HG03575 (cell line): ENCODE measurements around the gene PTPN13.

Experiments
- ATAC-seq: cut with Tn5 transposase; IDR thresholded peaks from one replicate; pipeline ENCODE4 v1.9.1; 2021; ENCODE audit not compliant: unreplicated experiment, insufficient number of reproducible peaks, low FRiP score; ENCODE audit errors: extremely low read depth

Gene PTPN13

DNA sequence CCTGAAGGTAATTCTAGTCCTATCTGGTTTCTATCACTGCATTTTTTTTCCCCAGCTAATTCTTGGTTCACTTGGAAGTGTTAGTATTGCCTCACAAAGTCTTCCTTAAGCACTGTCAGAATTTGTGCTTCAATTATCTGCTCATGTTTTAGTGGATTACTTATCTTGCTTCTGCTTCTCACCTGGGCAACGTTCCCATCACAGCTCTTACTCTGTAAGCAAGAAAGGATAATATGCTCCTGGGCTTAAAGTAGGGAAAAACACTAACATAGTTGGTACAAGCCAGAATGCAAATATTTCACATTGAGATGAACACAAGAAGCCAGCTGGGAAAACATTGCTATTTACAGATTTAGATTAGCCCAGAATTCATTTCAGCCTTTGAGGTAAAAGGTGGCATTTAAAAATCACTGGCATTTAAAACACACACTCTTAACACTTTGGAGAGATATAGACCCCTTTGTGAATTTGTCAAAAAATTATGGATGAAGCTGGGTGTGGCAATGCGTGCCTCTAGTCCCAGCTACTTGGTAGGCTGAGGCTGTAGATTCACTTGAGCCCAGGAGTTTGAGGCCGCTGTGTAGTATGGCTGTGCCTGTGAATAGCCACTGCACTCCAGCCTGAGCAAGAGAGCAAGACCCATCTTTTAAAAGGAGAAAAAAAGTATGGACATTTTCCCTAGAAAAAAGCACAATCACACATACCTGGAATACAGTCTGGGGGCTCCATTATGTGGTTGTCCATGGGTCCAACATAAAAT is 6.6 kb upstream of the PTPN13 start:
- no peak for ATAC-seq

DNA sequence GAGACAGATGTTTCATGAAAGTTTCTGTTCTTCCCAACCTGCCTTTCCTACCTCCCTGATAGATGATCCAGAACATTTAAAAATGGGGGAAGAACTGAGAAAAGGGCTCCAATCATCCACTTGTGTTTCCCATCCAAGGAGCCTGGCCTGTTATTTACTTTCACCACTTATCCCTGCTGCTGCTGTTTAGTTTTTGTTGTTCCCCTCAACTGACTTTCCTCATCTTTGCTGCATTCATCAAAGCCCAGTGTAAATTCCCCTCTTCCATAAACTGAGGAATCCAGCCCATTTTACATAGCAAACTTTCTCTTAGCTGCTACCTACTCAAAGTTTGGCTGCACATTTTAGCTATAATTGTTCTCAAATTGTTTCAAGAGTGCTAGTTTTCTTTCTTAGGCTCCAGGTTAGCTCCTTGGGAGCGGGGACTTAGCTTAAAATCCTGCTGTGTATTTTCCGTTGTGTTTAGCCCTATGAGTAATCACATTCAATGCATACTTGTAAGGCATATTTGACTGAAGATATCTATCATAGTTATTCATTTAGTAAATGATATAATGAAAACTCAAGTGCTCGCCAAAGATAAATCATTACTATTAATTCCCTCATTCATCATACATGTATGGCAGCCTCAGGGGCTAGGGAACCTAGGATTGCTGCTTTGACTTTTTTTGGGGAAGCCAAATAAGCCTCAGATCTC is 1.4 kb upstream of the PTPN13 start:
- ATAC-seq: no peak

DNA sequence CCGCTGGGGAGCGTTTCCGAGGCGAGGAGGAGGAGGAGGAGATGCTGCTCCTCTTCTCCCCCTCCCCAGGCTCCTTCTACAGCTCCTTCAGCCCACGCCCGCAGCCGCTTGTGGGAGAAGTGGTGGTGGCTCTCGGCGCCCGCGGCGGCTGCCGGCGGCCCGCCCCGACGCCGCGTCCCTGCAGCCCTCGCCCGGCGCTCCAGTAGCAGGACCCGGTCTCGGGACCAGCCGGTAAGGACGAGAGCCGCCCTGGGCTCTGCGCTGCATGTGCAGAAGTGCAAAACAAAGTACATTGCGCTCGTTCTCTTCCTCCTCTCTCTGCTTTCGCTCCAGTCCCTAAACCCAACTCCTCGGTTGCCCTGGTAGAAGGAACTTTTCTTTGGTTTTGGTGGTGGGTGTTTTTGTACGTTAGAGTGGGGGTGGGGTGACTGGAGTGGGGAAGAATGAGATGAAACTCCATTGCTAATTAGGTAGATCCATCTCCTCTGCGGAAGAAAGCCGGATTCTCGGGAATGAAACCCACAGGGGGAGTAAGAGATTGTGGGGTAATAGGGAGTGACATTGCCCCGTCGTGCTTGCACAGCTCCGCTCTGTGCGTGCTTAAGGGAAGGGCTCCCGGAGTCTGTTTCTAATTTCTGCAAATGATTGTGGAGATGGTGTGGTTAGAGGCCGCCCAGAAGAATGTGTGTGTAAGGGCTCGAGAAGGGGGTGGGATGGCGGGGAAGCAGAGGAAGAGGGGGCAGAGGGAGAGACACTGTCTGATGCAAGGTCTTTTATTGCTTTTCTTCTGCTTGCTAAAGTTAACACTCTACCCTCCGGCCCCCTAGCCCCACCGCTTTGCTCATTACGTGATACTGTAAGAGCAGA is 677 bp downstream of the PTPN13 start:
- ATAC-seq: no peak

DNA sequence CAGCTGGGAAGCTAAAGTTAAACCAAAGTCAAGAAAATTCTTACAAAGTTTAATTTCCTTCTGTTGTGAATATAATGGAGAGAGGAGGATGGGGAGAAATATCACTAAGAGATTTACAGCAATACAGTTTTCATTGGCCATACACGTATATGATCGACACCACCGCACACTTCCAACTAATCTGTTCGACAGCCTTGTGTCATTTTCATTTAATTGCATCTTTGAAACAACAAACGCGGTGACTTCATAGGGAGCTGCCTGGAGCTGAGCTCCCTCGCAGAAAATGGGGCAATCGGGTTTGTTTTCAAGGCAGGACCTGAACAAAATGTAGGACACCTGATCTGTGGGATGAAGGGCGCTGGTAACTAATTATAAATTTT is 1.3 kb downstream of the PTPN13 start:
- no peak for ATAC-seq

DNA sequence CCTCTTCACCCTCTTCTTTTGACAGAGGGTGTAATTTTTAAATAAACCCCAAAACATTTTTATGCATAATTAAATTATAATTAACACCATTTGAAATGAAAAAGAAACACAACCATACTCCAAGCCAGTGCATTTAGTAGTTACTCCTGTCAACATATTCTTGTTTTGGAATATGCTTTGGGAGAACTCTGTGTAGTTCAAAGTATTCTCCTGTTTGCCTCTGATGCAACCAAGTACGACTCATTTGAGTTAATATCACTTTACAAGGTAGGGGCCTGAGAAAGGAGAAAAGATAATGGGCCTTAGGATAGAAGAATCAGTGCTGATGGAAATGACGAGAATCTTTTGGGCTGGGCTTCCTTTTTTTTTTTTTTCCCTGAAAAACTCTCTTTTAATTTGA is 2.7 kb downstream of the PTPN13 start:
- ATAC-seq: no peak

DNA sequence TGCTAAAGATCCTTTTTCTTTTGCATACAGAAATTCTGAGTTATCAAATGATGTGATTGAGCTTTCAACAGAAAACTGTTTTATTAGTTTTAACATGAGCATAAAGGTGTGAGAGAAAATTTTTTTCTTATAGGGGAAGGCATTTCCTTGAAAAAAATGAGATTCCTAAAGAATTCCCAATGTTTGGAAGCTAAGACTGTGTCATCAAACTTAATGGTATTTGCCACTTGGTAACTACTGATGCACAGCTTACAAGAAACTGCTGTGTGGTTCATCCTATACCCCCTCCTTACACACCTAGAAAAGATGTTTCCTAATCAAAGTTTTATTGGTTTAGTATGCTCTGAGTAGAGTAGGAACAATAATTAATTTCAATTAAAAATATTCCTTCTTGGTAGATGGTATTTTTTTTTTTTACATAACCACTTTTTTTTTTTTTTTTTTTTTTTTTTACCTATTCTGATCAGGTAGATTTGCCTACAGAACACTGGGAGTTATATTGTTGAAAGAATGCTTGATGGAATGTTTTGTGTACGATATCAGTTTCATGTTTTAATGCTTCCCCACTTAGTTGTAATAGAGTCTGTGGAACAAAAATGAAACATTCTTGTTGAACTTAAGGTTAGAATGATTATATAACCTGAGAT is 6.0 kb downstream of the PTPN13 start:
- ATAC-seq: no peak

DNA sequence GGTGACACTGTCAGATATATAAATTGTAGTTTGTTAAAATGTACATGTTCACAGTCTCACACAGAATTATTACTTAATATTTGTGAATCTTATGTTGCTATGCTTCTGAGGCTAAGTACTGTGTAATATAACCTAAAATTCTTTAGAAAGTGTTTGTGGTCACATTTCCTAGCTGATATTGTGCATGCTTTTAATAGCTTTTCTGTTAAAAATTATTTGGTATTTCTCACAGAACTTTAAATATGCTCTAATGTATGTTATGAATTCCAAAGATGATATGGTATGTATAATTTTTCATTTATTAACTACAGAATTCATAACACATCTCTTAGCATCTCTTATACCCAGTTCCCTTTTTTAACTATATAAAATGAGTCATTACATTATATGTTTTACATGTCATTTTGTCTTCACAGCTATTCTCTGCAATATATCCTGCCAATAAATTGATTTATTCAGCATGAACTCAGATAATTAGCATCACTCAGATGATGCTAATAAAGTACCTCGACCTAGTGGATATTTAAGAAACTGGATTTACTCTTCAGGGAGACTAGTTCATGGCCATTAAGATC is 9.3 kb downstream of the PTPN13 start:
- ATAC-seq: no peak

DNA sequence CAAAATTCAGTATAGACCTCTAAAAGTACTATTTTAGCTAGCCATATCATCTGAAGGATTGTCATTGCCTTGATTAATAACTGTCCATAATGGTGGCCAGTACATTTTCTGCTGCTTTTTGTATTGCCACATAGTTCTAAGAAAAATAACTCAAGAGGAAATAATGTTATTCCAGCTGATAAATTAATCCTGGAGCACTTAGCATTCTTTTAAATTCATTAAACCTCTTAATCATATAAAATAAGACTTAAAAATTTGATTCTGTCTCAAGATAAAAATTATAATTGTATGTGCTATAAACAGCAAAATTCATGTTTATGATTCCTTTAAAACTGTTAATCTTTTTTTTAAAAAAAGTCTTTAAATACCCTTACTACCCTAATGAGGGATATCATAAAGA is 12.7 kb downstream of the PTPN13 start:
- no peak for ATAC-seq

DNA sequence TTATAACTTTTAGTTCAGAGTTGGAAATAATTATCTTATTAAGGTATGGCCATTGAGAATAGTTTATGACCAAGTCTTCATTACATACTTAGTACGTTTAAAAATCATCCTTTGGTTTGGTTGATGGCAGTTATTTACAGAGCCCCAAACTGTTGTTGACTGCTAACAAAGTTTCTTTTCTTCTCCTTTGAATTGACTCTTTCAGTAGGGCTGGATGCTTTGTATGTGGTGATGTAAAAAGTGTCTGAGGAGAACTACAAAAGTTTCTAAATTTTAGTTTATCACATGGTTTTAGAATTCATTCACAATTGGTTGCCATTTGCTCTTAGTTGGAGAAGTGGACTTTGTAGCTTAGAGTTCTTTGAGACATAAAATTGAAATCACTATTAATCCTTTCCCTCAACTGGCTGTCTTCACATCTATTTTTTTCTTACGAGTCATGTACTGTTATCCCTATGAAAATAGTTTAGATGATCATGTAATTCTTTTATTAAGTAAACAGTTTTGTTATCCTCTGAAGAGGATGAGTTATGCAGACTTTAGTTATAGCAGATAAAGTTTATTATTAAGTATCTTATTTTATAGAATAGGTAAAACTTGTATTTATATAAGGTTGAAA is 14.8 kb downstream of the PTPN13 start:
- ATAC-seq: no peak

DNA sequence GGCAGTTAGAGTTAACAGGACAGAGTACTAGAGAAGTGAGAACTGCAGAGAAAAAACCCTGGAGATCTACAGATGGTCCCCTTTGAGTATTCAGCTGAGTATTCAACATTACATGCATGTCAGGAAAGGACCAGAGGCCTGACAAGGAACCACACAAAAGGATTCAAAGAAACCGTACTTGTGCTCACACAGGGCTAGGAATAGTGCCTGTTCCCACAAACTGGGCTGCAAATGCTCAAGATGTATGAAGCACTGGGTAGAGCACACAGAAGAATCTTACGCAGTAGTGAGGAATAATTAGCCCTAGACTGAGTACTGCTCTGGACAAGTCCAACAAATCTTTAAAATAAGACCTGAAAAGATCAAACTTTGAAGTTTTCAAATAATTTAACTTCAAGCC is 17.6 kb downstream of the PTPN13 start:
- no peak for ATAC-seq

DNA sequence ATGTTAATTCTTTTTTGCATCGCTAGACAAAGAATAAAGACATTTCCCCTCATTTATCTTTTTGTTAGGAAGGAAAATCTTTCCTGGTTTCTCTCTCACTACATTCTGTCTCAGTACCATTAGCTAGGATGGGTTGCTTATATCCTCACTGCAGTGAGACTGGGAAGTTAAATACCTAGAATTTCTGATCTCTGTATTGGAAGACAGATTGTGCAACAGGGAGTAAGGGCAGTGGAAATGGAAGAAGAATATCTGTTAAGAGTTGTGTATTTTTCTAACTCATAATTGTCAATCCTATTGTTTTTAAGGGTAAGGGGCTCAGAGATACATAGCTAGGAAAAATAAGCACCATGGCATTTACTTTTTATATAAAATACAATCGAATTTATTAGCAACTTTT is 19.6 kb downstream of the PTPN13 start:
- ATAC-seq: no peak

DNA sequence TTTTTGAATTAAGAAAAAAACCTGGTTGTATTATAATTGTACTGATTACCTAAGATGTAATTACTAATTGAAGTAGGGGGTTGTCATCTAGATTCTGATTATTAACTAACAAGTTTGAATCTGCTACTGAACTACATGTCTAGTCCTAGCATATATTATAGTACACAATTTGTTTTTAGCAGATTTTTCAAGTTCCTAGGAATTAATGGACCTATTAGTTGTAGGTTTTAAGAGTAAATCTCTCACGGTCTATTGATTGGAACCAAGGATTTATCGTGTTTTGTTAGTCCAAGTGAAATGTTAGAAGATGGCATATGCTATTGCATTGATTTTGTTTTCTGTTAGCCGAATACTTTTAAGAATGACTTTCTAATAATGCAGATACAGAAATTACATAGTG is 20.8 kb downstream of the PTPN13 start:
- no peak for ATAC-seq

DNA sequence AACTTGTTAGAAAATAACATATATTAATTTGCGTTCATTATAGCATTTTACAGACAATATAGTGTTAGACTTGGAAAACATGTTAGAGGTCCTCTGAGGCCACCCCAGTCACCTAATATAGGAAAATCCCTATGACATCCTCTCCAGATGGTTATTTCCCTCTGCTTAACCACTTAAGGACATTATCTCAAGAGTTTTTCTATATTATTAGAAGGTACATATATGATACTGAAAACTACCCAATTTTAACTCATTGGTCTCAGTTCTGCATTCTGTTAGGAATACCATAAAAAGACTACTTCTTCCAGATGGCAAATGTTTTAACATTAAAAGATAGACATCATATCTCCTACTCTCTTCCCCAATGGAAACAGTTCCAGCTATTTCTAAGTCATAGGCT is 21.4 kb downstream of the PTPN13 start:
- no peak for ATAC-seq

DNA sequence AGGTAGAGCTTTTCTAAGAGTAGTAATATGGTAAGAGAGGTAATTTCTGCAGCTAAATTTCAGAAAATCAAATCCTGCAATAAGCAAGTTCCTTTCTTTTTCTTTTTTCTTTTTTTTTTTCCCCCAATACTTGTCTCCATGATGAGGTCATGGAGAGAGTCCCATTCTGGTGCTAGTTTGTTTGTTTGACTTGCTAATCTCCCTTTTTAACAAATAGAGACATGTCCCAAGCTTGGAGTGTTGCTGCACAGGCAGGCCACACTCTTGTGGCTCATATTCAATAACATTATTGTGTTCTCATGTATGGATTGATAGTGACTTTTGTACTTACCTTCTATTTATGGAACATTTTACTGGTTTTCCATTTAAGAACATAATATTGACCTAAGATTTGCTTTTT is 25.5 kb downstream of the PTPN13 start:
- ATAC-seq: no peak

DNA sequence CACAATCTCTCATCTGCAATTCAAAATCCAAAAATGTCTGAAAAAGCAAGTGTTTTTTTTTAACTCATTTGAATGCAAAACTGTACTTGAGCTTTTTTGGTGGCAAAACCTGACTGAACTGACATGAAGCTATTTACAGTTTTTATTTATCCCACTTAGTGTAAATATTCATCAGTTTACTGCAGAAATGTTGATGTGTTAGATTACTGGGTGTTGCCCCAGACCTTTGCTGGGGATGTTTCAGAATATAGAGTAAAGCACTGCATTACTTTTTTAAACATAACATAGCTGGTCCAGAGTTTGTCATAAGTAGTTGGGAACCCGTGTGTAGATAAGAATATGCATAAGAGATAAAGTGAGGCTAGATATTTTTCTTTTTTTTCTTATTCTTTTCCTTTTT is 27.3 kb downstream of the PTPN13 start:
- no peak for ATAC-seq

DNA sequence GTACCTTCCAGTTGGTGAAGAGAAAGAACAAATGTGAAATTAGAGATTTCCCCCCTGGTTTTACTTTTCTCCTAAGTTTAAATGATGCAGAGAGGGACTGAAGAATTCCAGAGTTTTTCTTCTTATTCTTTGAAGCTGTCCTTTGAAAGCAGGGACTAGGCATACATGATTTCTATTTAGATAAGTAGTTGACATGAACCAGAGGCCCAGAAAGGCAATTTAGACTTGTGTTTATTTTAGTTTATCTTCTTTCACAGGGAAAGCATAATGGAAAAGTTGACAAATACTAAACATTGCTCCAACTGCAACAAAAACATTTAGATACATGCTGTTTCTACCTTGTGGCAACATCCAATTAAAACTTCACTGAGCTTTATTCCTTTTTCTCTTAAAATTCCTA is 32.0 kb downstream of the PTPN13 start:
- ATAC-seq: no peak

DNA sequence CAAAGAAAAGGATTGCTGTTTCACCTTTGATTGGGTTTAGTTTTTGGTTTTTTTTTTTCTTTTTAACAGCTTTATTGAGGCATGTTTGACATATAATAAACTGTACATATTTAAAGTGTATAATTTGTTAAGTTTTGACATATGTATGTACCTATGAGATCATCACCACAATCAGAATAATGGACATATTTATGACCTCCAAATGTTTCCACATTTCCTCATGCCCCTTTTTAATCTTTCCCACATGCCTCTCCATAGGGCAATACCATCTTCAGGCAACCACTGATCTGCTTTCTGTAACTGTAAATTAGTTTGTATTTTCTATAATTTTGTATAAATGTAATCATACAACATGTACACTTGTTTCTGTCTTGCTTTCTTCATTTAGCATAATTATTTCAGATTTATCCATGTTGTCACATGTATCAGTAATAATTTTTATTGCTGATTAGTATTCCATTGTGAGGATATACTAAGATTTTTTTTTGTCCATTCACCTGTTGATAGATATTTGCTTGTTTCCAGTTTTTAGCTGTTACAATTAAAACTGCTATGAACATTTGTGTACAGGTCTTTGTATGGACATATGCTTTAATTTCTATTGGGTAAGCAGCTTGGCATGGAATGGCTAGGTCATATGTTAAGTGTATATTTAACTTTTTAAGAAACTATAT is 33.5 kb downstream of the PTPN13 start:
- ATAC-seq: no peak

DNA sequence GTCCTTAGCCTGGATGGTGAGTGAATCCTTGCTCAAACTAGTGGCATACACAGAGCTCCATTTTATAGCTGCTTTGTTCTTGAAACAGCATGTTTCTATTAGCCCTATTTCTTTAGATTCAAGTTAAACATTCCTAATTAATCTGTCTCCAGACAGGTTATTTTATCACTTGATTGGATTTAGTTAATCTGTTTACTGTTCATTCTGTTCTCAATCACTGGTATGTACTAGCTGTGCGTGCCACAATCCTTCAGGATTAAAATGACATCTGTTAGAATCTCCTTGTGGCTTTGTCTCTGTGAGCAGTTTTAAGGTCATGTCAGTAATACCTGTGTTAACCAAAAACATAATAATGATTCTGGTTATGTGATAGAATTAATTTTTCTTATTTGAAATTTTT is 36.5 kb downstream of the PTPN13 start:
- ATAC-seq: no peak
